Mesenchymal stem cell (in vitro differentiated cells and primary cell): Measurements from ENCODE around the gene COBL.

ENCODE experiments used
- DNase-seq: peaks from one replicate; pipeline ENCODE4 v3.0.0-alpha.2; 2013
- H2AFZ ChIP-seq: one replicate; pipeline ENCODE4 v1.6.1; 2013; ENCODE audit warnings: low read depth, mild to moderate bottlenecking, control low read depth, inconsistent platforms, low read length, moderate library complexity
- H2AK5ac ChIP-seq: 2 replicates; pipeline ENCODE4 v1.6.1; 2013; ENCODE audit warnings: low read length, moderate library complexity, mild to moderate bottlenecking, inconsistent platforms; ENCODE audit not compliant: severe bottlenecking
- H2BK120ac ChIP-seq: one replicate; pipeline ENCODE4 v1.6.1; 2013; ENCODE audit warnings: low read depth, mild to moderate bottlenecking, inconsistent platforms, low read length, moderate library complexity
- H2BK12ac ChIP-seq, 2 experiments: one replicate each; pipeline ENCODE4 v1.6.1; 2013; ENCODE audit warnings: inconsistent platforms in 2 of 2, low read length in 2 of 2, mild to moderate bottlenecking in 2 of 2, moderate library complexity in 2 of 2, control low read depth in 1 of 2
- H2BK15ac ChIP-seq: one replicate; pipeline ENCODE4 v1.6.1; 2013; ENCODE audit warnings: mild to moderate bottlenecking, low read depth, inconsistent platforms; ENCODE audit not compliant: poor library complexity, severe bottlenecking
- H2BK5ac ChIP-seq: 2 replicates; pipeline ENCODE4 v1.6.1; 2013; ENCODE audit warnings: low read depth, mild to moderate bottlenecking, low read length, control low read depth, inconsistent platforms; ENCODE audit not compliant: poor library complexity, severe bottlenecking
- H3K14ac ChIP-seq, 2 experiments: one replicate each; pipeline ENCODE4 v1.6.1; 2013; ENCODE audit warnings: inconsistent platforms in 2 of 2, low read length in 2 of 2, control low read depth in 1 of 2, mild to moderate bottlenecking in 1 of 2, moderate library complexity in 1 of 2
- H3K18ac ChIP-seq, 2 experiments: one replicate each; pipeline ENCODE4 v1.6.1; 2013; ENCODE audit warnings: inconsistent platforms in 2 of 2, low read length in 2 of 2, control low read depth in 1 of 2, low read depth in 1 of 2, mild to moderate bottlenecking in 1 of 2
- H3K23ac ChIP-seq, 2 experiments: one replicate each; pipeline ENCODE4 v1.6.1; 2013; ENCODE audit warnings: inconsistent platforms in 2 of 2, low read length in 2 of 2, mild to moderate bottlenecking in 2 of 2, moderate library complexity in 2 of 2, control low read depth in 1 of 2
- H3K27ac ChIP-seq: 2 replicates; pipeline ENCODE4 v1.5.1; 2013; ENCODE audit warnings: mild to moderate bottlenecking, moderate library complexity, low read length, control low read depth, inconsistent platforms; ENCODE audit not compliant: poor library complexity, severe bottlenecking
- H3K27me3 ChIP-seq, 2 experiments: 2 replicates each; pipeline versions ENCODE4 v1.6.1 to v1.7.0; 2013; ENCODE audit warnings: low read length in 2 of 2, mild to moderate bottlenecking in 2 of 2, moderate library complexity in 2 of 2, control low read depth in 1 of 2, inconsistent platforms in 1 of 2; ENCODE audit not compliant: control insufficient read depth in 1 of 2, insufficient read depth in 1 of 2
- H3K36me3 ChIP-seq, 2 experiments: 2 replicates each; pipeline versions ENCODE4 v1.6.1 to v1.7.0; 2013; ENCODE audit warnings: low read length in 2 of 2, control low read depth in 1 of 2, inconsistent platforms in 1 of 2, low read depth in 1 of 2, mild to moderate bottlenecking in 1 of 2; ENCODE audit not compliant: insufficient read depth in 2 of 2, control insufficient read depth in 1 of 2
- H3K4ac ChIP-seq, 2 experiments: one replicate each; pipeline ENCODE4 v1.6.1; 2013; ENCODE audit warnings: inconsistent platforms in 2 of 2, low read length in 2 of 2, mild to moderate bottlenecking in 2 of 2, moderate library complexity in 2 of 2, control low read depth in 1 of 2, low read depth in 1 of 2
- H3K4me1 ChIP-seq: 2 replicates; pipeline ENCODE4 v1.6.1; 2013; ENCODE audit warnings: low read depth, low read length, control low read depth; ENCODE audit not compliant: control insufficient read depth, insufficient read depth
- H3K4me2 ChIP-seq: 2 replicates; pipeline ENCODE4 v1.6.1; 2013; ENCODE audit warnings: low read length, mild to moderate bottlenecking, inconsistent platforms; ENCODE audit not compliant: poor library complexity, severe bottlenecking
- H3K4me3 ChIP-seq, 2 experiments: 2 replicates each; pipeline versions ENCODE4 v1.5.1 to v1.7.0; 2013; ENCODE audit warnings: low read length in 2 of 2, mild to moderate bottlenecking in 2 of 2, control low read depth in 1 of 2, low read depth in 1 of 2; ENCODE audit not compliant: insufficient read depth in 1 of 2
- H3K79me1 ChIP-seq: replicated peaks from 2 replicates; pipeline ENCODE4 v1.6.1; 2013; ENCODE audit warnings: mild to moderate bottlenecking, control low read depth, low read length, inconsistent platforms; ENCODE audit not compliant: poor library complexity, severe bottlenecking
- H3K9ac ChIP-seq: 2 replicates; pipeline ENCODE4 v1.7.0; 2013; ENCODE audit warnings: mild to moderate bottlenecking, low read length, moderate library complexity
- H3K9me3 ChIP-seq: 2 replicates; pipeline ENCODE4 v1.7.0; 2013; ENCODE audit warnings: mild to moderate bottlenecking, low read length; ENCODE audit not compliant: control insufficient read depth
- H4K8ac ChIP-seq: one replicate; pipeline ENCODE4 v1.6.1; 2013; ENCODE audit warnings: inconsistent platforms, mild to moderate bottlenecking, low read length, moderate library complexity
- H4K91ac ChIP-seq: one replicate; pipeline ENCODE4 v1.6.1; 2013; ENCODE audit warnings: mild to moderate bottlenecking, low read length, inconsistent platforms
- WGBS: methylation state at CpG from one replicate; pipeline ENCODE4 v1.1.7; 2013; ENCODE audit warnings: mixed read lengths; 5-methylcytosine and 5-hydroxymethylcytosine counted together

COBL gene

DNA sequence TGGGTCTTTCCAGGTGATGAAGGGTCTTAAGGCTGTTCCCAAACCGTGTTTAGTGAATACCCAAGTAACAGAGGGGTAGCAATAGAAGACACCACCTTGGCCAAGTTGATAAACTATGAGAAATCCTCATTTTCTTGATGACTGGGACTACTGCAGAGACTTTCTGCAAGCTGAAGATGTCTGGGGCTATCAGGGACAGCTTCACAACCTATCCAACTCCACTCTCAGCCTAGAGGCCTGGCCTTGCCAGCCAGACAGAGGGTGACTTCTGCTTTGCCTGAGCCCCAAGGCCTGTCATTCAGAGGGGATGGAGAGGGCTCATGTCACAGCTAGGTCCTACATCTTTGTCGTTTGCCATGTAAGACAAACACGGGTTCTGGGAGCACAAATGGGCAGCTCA lies 278.0 kb downstream of the COBL start:
- Histone ChIP-seq H3K9me3 (no peaks in the 10 kb centered on the region), H3K4ac (no peak overlapping the region), H3K4me1 (peaks cover 14% of the 10 kb centered on the region), H3K79me1 (no peaks in the 10 kb centered on the region), H2BK12ac (peak overlapping the region in 1 of 2 experiments; percentile 28), H2AK5ac (peak overlapping the region; percentile 50), H3K14ac (no peak overlapping the region), H3K18ac (peak overlapping the region in 1 of 2 experiments; percentile 54), H3K23ac (no peak overlapping the region), H2BK15ac (no peak overlapping the region), H2BK5ac (no peak overlapping the region), H4K8ac (no peak overlapping the region), H3K9ac (no peak overlapping the region), H3K27me3 (no peaks in the 10 kb centered on the region), H4K91ac (no peak overlapping the region), H2BK120ac (no peak overlapping the region), H3K36me3 (no peaks in the 10 kb centered on the region), H3K4me2 (no peak overlapping the region), H2AFZ (no peak overlapping the region), H3K4me3 (no peak overlapping the region), H3K27ac (no peak overlapping the region)
- 85% methylated on average over 3 of the region's 3 CpGs for WGBS
- DNase-seq, result no peak

DNA sequence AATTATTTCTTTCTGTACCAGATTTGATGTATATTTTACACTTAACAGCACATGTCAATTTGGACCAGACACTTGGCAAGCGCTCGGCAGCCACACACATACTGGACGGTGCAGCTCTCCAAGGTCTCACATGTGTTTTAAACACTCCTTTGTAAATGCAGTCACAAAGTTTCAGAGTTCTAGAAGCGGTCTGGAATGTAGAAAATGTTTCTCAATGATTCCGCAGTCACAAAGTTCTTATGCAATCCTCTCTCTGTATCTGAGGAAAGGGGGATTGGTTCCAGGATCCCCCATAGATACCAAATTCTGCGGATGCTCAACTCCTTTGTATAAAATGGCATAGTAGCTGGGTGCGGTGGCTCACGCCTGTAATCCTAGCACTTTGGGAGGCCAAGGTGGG lies 280.9 kb downstream of the COBL start:
- Histone ChIP-seq H3K4ac (no peak overlapping the region), H3K14ac (no peak overlapping the region), H2BK5ac (no peak overlapping the region), H3K4me1 (peaks cover 18% of the 10 kb centered on the region), H3K27ac (no peak overlapping the region), H2BK15ac (no peak overlapping the region), H3K23ac (no peak overlapping the region), H3K27me3 (no peaks in the 10 kb centered on the region), H3K36me3 (no peaks in the 10 kb centered on the region), H3K4me2 (no peak overlapping the region), H2AK5ac (no peak overlapping the region), H4K8ac (no peak overlapping the region), H2BK120ac (no peak overlapping the region), H3K9ac (no peak overlapping the region), H3K79me1 (no peaks in the 10 kb centered on the region), H3K18ac (no peak overlapping the region), H3K9me3 (no peaks in the 10 kb centered on the region), H3K4me3 (no peak overlapping the region), H2BK12ac (no peak overlapping the region), H4K91ac (no peak overlapping the region), H2AFZ (no peak overlapping the region)
- WGBS, result 87% methylated on average over 8 of the region's 8 CpGs
- peak; percentile 44 for DNase-seq

DNA sequence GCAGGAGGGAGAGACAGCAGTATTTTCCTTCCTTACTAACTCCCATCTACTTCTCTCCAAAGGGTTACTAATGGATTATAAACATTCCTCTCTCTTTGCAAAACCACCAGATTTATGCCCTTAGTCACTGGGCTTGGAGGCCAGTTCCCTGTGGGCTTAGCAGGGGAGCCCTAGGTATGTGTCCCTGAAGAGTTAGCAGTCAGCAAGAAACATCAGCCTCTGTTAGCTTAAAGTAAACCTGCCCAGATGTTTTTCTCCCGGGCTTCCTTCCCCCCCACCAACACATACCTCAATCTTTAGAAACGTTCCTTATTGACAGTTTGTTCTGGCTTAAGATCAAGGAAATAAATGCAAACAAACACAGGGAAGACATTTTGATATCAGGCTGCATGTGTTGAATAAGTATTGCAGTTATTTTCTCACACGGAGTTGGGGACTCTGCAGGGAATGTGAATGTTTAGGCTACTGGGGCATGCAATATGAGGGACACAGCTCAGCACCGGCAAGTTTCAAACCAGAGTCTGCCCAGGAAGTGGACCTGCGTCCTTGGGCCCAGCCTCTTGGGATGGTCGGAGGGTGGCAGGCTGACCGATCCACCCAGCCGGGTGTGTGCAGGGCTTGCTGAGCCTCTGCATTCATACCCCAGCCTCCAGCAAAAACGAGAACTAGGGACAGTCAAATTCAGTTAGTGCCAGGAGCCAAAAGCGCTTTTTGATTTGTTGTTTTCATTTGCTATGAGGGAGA lies 281.9 kb downstream of the COBL start:
- 54% methylated on average over 8 of the region's 10 CpGs for WGBS
- Histone ChIP-seq H2AK5ac (peak overlapping the region; percentile 6), H3K9me3 (no peaks in the 10 kb centered on the region), H2BK120ac (peak overlapping the region; percentile 64), H2AFZ (peak overlapping the region; percentile 29), H2BK12ac (peak overlapping the region; percentile 11 to 51), H3K4me3 (peak overlapping the region in 1 of 2 experiments; percentile 8), H3K23ac (no peak overlapping the region), H3K36me3 (no peaks in the 10 kb centered on the region), H3K27ac (peak overlapping the region; percentile 83), H3K79me1 (no peaks in the 10 kb centered on the region), H3K18ac (peak overlapping the region; percentile 71 to 89), H3K4me1 (peaks cover 19% of the 10 kb centered on the region), H3K27me3 (no peaks in the 10 kb centered on the region), H3K4me2 (peak overlapping the region; percentile 1), H2BK15ac (no peak overlapping the region), H3K4ac (peak overlapping the region in 1 of 2 experiments; percentile 60), H2BK5ac (peak overlapping the region; percentile 66), H3K9ac (peak overlapping the region; percentile 60), H4K91ac (peak overlapping the region; percentile 30), H3K14ac (no peak overlapping the region), H4K8ac (peak overlapping the region; percentile 33)
- DNase-seq, result peak; percentile 84

- peak overlapping the region; percentile 5 for H2AK5ac ChIP-seq
- H2AFZ ChIP-seq, result no peak overlapping the region
- H3K4me2 ChIP-seq, result no peak overlapping the region
- peak overlapping the region; percentile 43 to 85 for H2BK12ac ChIP-seq
- H4K8ac ChIP-seq, result peak overlapping the region; percentile 63
- peak overlapping the region; percentile 87 to 92 for H3K18ac ChIP-seq
- H2BK120ac ChIP-seq, result peak overlapping the region; percentile 54
- no peaks in the 10 kb centered on the region for H3K79me1 ChIP-seq
- peaks cover 23% of the 10 kb centered on the region for H3K4me1 ChIP-seq
- H3K14ac ChIP-seq, result peak overlapping the region in 1 of 2 experiments; percentile 15
- H3K27ac ChIP-seq, result peak overlapping the region; percentile 83
- H3K9ac ChIP-seq, result peak overlapping the region; percentile 60
- H2BK5ac ChIP-seq, result peak overlapping the region; percentile 76
- DNase-seq, result no peak
- H3K23ac ChIP-seq, result no peak overlapping the region
- H3K9me3 ChIP-seq, result no peaks in the 10 kb centered on the region
- H2BK15ac ChIP-seq, result peak overlapping the region; percentile 87
- peak overlapping the region; percentile 10 to 90 for H3K4ac ChIP-seq
- no peaks in the 10 kb centered on the region for H3K27me3 ChIP-seq
- H3K36me3 ChIP-seq, result no peaks in the 10 kb centered on the region
- H4K91ac ChIP-seq, result peak overlapping the region; percentile 94
- WGBS, result 69% methylated on average over 7 of the region's 8 CpGs
- peak overlapping the region in 1 of 2 experiments; percentile 31 for H3K4me3 ChIP-seq
These were observed 282.7 kb downstream of the COBL start for GRCh38 chr7:51033727-51034520.
